GDM1 (cell line): ENCODE results near the gene SPATA33.
"Not testable (repeated sequence)": the region's sequence is repeated elsewhere in the genome, so short reads cannot be mapped to it uniquely, and the experiment has no call there.

ENCODE experiments used
- DNase-seq: peaks from one replicate; lab custom pipeline; 2025; lab: John Stamatoyannopoulos, UW

Gene SPATA33

GRCh38 chr16:89693931-89694783 lies 36.5 kb downstream of the SPATA33 start:
- DNase-seq, result no peak

GRCh38 chr16:89694784-89695085 lies 37.1 kb downstream of the SPATA33 start:
- DNase-seq, result not testable (repeated sequence)

- DNase-seq, result no peak
These were observed 37.6 kb downstream of the SPATA33 start for GRCh38 chr16:89695086-89695874.

DNA sequence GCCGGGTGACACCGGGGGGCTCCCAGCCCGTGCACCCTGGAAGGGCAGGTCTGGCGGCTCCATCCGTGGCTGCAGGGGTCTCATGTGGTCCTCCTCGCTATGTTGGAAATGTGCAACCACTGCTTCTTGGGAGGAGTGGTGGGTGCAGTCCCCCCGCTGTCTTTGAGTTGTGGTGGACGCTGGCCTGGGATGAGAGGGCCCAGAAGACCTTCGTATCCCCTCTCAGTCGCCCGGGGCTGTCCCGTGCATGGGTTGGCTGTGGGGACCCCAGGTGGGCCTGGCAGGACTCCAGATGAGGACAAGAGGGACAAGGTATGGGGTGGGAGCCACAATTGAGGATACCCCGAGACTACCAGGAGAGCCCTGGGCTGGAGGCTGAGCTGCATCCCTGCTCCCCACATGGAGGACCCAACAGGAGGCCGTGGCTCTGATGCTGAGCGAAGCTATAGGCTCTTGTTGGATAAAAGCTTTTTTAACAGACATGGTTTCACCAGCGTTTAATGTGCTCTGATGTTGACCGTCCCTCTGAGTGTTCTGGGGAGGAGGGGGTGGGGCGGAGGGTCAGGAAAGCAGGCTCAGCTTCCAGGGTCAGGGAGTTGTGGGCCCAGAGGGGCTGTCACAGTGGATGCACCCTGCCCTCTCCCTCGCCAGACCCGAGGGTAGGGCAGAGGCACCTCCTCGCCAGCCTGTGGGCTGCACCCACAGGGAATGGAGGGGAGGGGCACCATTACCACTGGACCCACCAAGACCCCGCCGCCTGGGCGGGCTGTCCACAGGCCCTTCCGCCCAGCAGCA lies 38.4 kb downstream of the SPATA33 start:
- DNase-seq, result no peak

GRCh38 chr16:89696670-89697128 lies 39.1 kb downstream of the SPATA33 start:
- DNase-seq, result no peak

DNA sequence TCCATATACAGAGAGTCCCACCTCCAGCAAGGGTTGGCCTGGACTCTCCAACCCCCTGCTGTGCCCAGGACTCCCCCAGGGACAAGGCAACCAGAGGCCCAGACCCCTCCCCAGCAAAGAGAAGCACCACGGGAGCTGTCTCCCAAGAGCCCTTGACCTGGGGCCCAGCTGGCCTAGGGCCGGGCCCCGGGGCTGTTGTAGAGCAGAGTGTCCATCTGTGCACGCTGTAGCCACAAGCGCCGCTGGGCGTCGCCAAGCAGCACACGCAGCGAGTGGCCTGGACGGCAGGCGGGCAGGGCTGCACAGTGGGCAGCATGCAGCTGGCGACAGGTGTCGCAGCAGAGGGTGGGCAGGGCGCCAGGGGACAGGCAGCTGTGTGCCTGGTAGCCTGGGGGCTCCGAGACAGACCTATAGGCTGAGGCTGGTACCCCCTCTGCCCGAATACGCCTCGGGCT lies 39.6 kb downstream of the SPATA33 start:
- no peak for DNase-seq

DNA sequence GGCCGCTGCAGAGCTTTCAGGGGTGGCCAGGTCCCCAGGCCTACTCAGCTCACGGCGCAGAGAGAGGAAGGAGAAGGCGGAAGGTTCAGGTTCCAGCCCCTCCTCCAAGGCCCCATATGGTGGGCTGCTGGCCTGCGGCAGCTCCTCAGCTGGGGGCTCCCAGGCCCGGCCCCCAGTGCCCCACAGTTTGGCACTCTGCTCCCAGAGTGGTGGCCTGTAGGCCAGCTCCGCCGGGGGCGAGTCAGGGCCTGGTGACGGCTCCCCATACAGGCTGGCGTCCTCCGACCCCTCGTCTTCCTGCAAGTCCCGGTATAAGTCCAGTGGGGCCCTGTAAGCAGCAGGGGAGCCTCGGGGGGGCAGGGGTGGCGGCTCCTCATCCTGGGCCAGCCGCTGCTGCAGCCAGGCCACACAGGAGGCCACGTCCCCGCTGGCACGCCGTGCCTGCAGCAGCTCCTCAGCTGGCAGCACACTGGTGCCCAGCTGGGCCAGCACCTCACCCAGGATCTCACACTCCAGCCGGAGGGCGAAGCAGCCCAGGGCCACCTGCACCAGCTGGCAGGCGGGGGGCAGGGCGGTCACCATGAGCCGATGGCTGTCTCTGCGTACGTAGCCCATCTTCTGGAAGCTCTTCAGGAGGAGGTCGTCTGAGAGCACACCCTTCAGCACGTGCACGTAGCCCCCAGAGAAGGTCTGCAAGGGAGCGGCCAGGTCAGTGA lies 40.1 kb downstream of the SPATA33 start:
- no peak for DNase-seq

GRCh38 chr16:89698717-89699116 lies 41.1 kb downstream of the SPATA33 start:
- DNase-seq, result not testable (repeated sequence)

- DNase-seq, result not testable (repeated sequence)
These were observed 42.0 kb downstream of the SPATA33 start for GRCh38 chr16:89699629-89700099.

- peak; percentile 89 for DNase-seq
These were observed 42.5 kb downstream of the SPATA33 start for GRCh38 chr16:89700100-89700648.

- DNase-seq, result no peak
These were observed 43.2 kb downstream of the SPATA33 start for GRCh38 chr16:89700649-89701424.

- peak; percentile 85 for DNase-seq
These were observed 44.1 kb downstream of the SPATA33 start, which contains the start of gene SPATA2L for GRCh38 chr16:89701425-89702406. Gene SPATA2L (minus strand): TSS chr16:89701705. CDS start chr16:89701232, 473 bp downstream.

DNA sequence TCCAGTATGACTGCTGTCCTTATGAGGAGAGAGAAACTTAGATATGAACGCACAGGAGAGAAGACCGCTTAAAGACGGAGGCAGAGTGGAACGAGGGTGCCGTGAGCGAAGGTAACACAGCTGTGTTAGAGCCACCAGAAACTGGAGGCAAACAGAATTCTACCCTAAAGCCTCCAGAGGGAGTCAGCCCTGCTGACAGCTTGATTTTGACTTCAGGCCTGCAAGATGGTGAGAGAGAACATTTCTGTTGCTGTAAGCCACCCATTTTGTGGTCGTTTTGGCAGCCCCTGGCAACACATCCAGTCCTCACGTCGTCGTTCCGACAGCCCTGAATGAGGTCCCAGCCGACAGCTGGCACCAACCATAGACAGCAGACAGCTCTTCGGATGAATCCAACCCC lies 46.6 kb downstream of the SPATA33 start:
- DNase-seq, result no peak

DNA sequence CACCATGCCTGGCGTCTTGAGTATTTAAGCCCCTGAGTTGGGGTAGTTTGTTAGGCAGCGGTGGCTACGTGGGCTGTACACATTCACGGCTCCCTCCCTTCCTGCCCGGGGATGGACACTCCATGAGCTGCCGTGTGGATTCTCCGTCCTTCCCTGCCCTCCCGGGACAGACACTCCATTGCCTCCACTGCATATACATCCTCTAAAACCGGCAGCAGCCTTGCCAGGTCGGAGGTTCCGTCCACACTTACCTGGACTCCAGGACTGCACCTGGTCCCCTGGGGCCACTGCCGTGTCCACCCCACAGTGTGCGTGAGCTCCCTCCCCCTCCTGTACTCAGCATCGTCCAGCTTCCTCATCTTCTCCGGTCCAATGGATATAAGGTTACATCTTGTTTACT lies 47.4 kb downstream of the SPATA33 start:
- DNase-seq, result no peak

- DNase-seq, result no peak
These were observed 49.1 kb downstream of the SPATA33 start for GRCh38 chr16:89706518-89707260.

DNA sequence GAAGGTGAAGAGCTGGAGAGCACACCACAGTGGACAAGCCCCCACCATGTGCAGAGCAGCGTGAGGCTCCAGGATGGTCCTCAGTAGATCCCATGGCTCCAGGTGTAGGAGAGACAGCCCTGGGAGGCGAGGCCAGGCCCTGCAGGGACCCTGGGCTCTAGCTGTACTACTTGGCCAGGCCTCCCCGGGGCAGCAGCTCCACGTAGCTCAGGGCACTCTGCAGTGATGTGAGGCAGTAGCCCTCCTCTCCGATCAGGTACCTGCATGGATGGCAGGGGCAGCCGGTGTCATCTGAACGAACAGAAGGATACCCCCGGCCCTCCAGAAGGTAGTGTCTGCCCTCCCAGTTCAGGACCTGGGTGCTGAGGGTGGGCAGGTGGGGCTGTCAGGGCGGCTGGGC lies 50.1 kb downstream of the SPATA33 start:
- DNase-seq, result no peak

DNA sequence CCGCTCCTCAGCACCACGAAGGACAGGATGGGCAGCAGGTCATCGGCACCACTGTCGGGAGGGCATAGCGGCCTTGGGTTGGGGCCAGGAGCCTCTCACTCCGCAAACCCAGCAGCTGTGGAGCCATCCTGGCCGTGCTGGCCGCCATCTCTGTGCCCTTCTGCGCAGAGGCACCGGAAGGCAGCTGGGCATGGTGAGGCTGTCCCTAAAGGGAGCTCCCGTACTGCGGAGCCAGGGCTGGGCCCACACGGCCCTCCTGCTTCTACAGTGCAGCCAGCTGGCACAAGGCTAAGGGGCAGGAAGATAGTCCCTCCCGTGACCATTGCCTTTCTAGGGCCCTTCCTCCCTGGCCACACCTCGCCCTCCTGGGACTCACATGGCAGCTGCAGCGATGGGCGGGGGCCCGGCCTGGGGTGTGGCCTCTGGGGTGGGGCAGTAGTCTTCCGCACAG lies 50.9 kb downstream of the SPATA33 start:
- no peak for DNase-seq

GRCh38 chr16:89709166-89709565 lies 51.5 kb downstream of the SPATA33 start:
- DNase-seq, result no peak
